Measurements from ENCODE around the gene EGLN3. TPM values are rescaled to one million over a fixed set of nuclear protein-coding genes. Genes with fewer than 3 reads are reported as not detected.
"Not testable (repeated sequence)": the region's sequence is repeated elsewhere in the genome, so short reads cannot be mapped to it uniquely, and the experiment has no call there.

EGLN3 gene
- total RNA-seq, 1 experiment from 2014 or later: 0.22 TPM

DNA sequence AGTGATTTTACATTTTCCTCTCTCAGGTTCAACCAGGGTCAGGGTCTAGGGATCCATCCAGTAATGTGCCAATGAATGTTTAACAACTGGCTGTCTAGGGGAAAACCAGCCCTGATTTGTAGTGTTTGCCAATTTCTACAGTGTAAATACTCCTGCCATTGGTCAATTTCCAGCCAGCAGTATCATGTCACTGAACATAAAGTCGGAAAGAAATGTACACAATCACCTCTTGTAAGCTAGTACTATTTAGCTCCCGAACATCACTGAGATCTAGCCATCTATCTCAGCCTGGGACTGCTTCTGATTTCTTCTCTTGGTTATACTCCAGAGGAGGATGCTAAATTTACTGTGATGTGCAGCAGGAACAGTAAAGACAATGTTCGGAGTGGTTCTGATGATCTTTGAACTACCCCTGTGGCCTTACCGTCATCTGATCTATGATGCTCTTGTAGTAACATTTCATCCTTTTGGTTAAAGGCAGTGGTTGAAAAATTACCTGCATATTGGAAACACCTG lies 36.7 kb upstream of the EGLN3 start:
- H2AFZ ChIP-seq (ENCODE audit: low read length): no peak overlapping the region
- H3K27me3 ChIP-seq (ENCODE audit: low read length): no peaks in the 10 kb centered on the region
- no peaks in the 10 kb centered on the region for H3K79me2 ChIP-seq (ENCODE audit: low read length)
- no peak overlapping the region for H3K27ac ChIP-seq (ENCODE audit: low read length)
- no peaks in the 10 kb centered on the region for H3K9me2 ChIP-seq (replicated peaks; ENCODE audit: insufficient read depth, low read length)
- no peaks in the 10 kb centered on the region for H3K4me1 ChIP-seq (ENCODE audit: low read length)
- no peaks in the 10 kb centered on the region for H4K20me1 ChIP-seq (ENCODE audit: insufficient read depth, low read depth, low read length)
- H3K36me3 ChIP-seq (ENCODE audit: insufficient read depth, low read length): no peaks in the 10 kb centered on the region
- no peak for DNase-seq
- H3K4me2 ChIP-seq (ENCODE audit: low read depth, low read length, poor library complexity, severe bottlenecking): no peak overlapping the region
- no peak overlapping the region for H3K9ac ChIP-seq (ENCODE audit: low read length)
- H3K9me3 ChIP-seq (ENCODE audit: low read length): no peaks in the 10 kb centered on the region
- H3K4me3 ChIP-seq (ENCODE audit: low read length): no peak overlapping the region

- Histone ChIP-seq H3K9ac (ENCODE audit: low read length) (no peak overlapping the region), H3K4me3 (ENCODE audit: low read length) (no peak overlapping the region), H4K20me1 (ENCODE audit: insufficient read depth, low read depth, low read length) (no peaks in the 10 kb centered on the region), H3K9me2 (replicated peaks; ENCODE audit: insufficient read depth, low read length) (no peaks in the 10 kb centered on the region), H3K9me3 (ENCODE audit: low read length) (no peaks in the 10 kb centered on the region), H3K79me2 (ENCODE audit: low read length) (no peaks in the 10 kb centered on the region), H3K27me3 (ENCODE audit: low read length) (no peaks in the 10 kb centered on the region), H3K4me1 (ENCODE audit: low read length) (no peaks in the 10 kb centered on the region), H2AFZ (ENCODE audit: low read length) (no peak overlapping the region), H3K36me3 (ENCODE audit: insufficient read depth, low read length) (no peaks in the 10 kb centered on the region), H3K4me2 (ENCODE audit: low read depth, low read length, poor library complexity, severe bottlenecking) (no peak overlapping the region), H3K27ac (ENCODE audit: low read length) (no peak overlapping the region)
- no peak for DNase-seq
These were observed 35.9 kb upstream of the EGLN3 start for GRCh38 chr14:33986804-33987203.

DNA sequence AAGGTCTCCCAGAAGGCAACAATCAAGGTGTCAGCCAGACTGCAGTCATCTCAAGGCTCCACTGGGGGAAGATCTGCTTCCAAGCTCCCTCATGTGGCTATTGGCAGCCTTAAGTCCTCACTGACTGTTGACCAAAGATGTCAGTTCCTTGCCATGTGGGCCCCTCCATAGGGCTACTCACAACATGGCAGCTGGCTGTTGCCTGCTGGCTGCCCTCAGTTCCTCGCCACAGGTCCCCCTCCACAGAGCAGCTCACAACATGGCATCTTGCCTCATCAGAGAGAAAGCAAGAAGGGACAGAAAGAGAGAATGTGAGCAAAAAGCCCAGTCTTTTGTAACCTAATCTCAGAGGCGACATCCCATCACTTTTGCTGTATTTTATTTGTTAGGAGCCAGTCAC lies 34.4 kb upstream of the EGLN3 start:
- Histone ChIP-seq H2AFZ (ENCODE audit: low read length) (no peak overlapping the region), H3K27me3 (ENCODE audit: low read length) (no peaks in the 10 kb centered on the region), H3K9ac (ENCODE audit: low read length) (no peak overlapping the region), H3K4me3 (ENCODE audit: low read length) (no peak overlapping the region), H4K20me1 (ENCODE audit: insufficient read depth, low read depth, low read length) (no peaks in the 10 kb centered on the region), H3K36me3 (ENCODE audit: insufficient read depth, low read length) (no peaks in the 10 kb centered on the region), H3K4me1 (ENCODE audit: low read length) (no peaks in the 10 kb centered on the region), H3K9me2 (replicated peaks; ENCODE audit: insufficient read depth, low read length) (no peaks in the 10 kb centered on the region), H3K79me2 (ENCODE audit: low read length) (no peaks in the 10 kb centered on the region), H3K27ac (ENCODE audit: low read length) (no peak overlapping the region), H3K9me3 (ENCODE audit: low read length) (no peaks in the 10 kb centered on the region), H3K4me2 (ENCODE audit: low read depth, low read length, poor library complexity, severe bottlenecking) (no peak overlapping the region)
- DNase-seq: no peak

GRCh38 chr14:33979613-33980276 lies 28.9 kb upstream of the EGLN3 start:
- Histone ChIP-seq H2AFZ (ENCODE audit: low read length) (no peak overlapping the region), H3K4me1 (ENCODE audit: low read length) (peaks cover 4% of the 10 kb centered on the region; the same call in 1 of the 2 replicates), H3K9ac (ENCODE audit: low read length) (no peak overlapping the region), H3K79me2 (ENCODE audit: low read length) (no peaks in the 10 kb centered on the region), H3K36me3 (ENCODE audit: insufficient read depth, low read length) (no peaks in the 10 kb centered on the region), H3K27ac (ENCODE audit: low read length) (no peak overlapping the region), H3K9me2 (replicated peaks; ENCODE audit: insufficient read depth, low read length) (no peaks in the 10 kb centered on the region), H3K4me2 (ENCODE audit: low read depth, low read length, poor library complexity, severe bottlenecking) (no peak overlapping the region), H3K4me3 (ENCODE audit: low read length) (no peak overlapping the region), H3K9me3 (ENCODE audit: low read length) (no peaks in the 10 kb centered on the region), H3K27me3 (ENCODE audit: low read length) (0 out of 2 replicates have a peak, but pooled peaks cover 2% of the 10 kb centered on the region), H4K20me1 (ENCODE audit: insufficient read depth, low read depth, low read length) (no peaks in the 10 kb centered on the region)
- no peak for DNase-seq

DNA sequence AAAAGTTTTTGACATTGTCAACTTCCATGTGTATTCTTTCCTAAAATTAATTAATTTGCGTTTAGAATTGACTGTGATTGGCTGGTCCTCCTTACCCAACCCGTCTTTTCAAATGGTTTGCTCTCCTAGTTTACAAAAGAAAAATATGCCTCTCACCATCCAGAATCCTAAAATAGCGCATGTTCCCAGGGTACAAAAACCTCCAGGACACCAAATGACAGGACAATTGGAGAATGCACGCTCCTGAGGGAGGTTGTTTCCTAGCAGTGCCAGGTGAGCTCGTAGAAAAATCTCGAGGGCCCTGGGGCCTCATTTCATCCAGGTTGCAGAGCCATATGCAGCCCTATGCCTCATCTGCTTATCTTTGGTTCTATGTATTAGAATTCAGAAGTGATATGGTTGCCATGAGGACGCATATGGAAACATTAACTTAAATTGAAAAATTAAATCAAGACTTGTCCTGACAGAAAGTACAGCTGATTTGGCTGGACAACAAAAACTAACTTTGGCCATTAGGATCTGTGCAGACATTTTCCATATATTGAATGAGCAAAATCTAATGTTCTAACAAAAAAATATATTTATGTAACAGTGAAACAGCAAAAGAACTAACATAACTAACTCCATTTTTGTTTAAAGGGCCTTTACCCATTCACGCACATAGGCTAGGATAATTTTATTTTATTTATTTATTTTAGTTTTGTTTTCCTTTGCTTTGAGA lies 28.2 kb upstream of the EGLN3 start:
- DNase-seq: no peak
- no peak overlapping the region for H3K27ac ChIP-seq (ENCODE audit: low read length)
- H3K4me2 ChIP-seq (ENCODE audit: low read depth, low read length, poor library complexity, severe bottlenecking): no peak overlapping the region
- no peak overlapping the region for H3K4me3 ChIP-seq (ENCODE audit: low read length)
- H2AFZ ChIP-seq (ENCODE audit: low read length): no peak overlapping the region
- 0 out of 2 replicates have a peak, but pooled peaks cover 2% of the 10 kb centered on the region for H3K27me3 ChIP-seq (ENCODE audit: low read length)
- H3K9ac ChIP-seq (ENCODE audit: low read length): no peak overlapping the region
- no peaks in the 10 kb centered on the region for H3K9me3 ChIP-seq (ENCODE audit: low read length)
- H3K9me2 ChIP-seq (replicated peaks; ENCODE audit: insufficient read depth, low read length): no peaks in the 10 kb centered on the region
- H3K36me3 ChIP-seq (ENCODE audit: insufficient read depth, low read length): no peaks in the 10 kb centered on the region
- no peaks in the 10 kb centered on the region for H3K79me2 ChIP-seq (ENCODE audit: low read length)
- peaks cover 4% of the 10 kb centered on the region; the same call in 1 of the 2 replicates for H3K4me1 ChIP-seq (ENCODE audit: low read length)
- H4K20me1 ChIP-seq (ENCODE audit: insufficient read depth, low read depth, low read length): no peaks in the 10 kb centered on the region

- Histone ChIP-seq H3K27me3 (ENCODE audit: low read length) (0 out of 2 replicates have a peak, but pooled peaks cover 2% of the 10 kb centered on the region), H2AFZ (ENCODE audit: low read length) (no peak overlapping the region), H3K4me2 (ENCODE audit: low read depth, low read length, poor library complexity, severe bottlenecking) (no peak overlapping the region), H3K9me3 (ENCODE audit: low read length) (no peaks in the 10 kb centered on the region), H3K36me3 (ENCODE audit: insufficient read depth, low read length) (no peaks in the 10 kb centered on the region), H3K79me2 (ENCODE audit: low read length) (no peaks in the 10 kb centered on the region), H3K27ac (ENCODE audit: low read length) (no peak overlapping the region), H4K20me1 (ENCODE audit: insufficient read depth, low read depth, low read length) (no peaks in the 10 kb centered on the region), H3K4me1 (ENCODE audit: low read length) (no peaks in the 10 kb centered on the region), H3K4me3 (ENCODE audit: low read length) (no peak overlapping the region), H3K9me2 (replicated peaks; ENCODE audit: insufficient read depth, low read length) (no peaks in the 10 kb centered on the region), H3K9ac (ENCODE audit: low read length) (no peak overlapping the region)
- no peak for DNase-seq
These were observed 21.8 kb upstream of the EGLN3 start for GRCh38 chr14:33972583-33973081.

DNA sequence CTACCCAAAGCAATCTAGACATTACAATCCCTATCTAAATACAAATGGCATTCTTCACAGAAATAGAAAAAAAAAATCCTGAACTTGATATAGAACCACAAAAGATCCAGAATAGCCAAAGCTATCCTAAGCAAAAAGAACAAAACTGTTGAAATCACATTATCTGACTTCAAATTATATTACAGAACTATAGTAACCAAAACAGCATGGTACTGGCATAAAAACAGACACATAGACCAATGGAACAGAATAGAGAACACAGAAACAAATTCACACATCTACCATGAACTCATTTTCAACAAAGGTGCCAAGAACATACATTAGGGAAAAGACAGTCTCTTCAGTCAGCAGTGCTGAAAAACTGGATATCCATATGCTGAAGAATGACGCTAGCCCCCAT lies 19.0 kb upstream of the EGLN3 start:
- not testable (repeated sequence) for H3K4me2 ChIP-seq (ENCODE audit: low read depth, low read length, poor library complexity, severe bottlenecking); H3K36me3 ChIP-seq (ENCODE audit: insufficient read depth, low read length); H3K27ac ChIP-seq (ENCODE audit: low read length); H3K27me3 ChIP-seq (ENCODE audit: low read length); H3K9me3 ChIP-seq (ENCODE audit: low read length); H3K79me2 ChIP-seq (ENCODE audit: low read length); H3K9me2 ChIP-seq (replicated peaks; ENCODE audit: insufficient read depth, low read length); H4K20me1 ChIP-seq (ENCODE audit: insufficient read depth, low read depth, low read length); H3K4me1 ChIP-seq (ENCODE audit: low read length); H3K9ac ChIP-seq (ENCODE audit: low read length); H3K4me3 ChIP-seq (ENCODE audit: low read length); H2AFZ ChIP-seq (ENCODE audit: low read length); DNase-seq

DNA sequence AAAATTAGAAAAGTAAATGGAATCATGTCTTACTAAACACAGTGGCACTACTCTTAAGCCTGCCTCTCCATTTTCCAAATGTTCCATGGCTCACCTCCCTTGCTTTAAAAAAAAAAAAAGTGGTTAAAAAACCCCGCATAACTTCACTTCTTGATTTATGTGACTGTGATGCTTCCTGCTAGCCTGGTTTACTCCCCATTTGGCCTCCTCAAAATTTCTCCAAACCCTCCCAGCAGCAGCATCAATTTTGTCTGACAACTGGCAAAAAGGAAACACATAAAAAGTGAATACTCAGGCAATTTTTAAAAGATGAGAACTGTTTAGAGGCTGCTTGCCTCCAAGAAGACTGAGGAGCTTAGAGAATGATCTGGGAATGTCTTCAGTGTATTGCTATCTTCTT lies 17.8 kb upstream of the EGLN3 start:
- no peak overlapping the region for H3K4me3 ChIP-seq (ENCODE audit: low read length)
- no peak overlapping the region for H2AFZ ChIP-seq (ENCODE audit: low read length)
- H3K27me3 ChIP-seq (ENCODE audit: low read length): no peaks in the 10 kb centered on the region

More for the DNA sequence above, 17.8 kb upstream of the EGLN3 start:
- no peaks in the 10 kb centered on the region for H3K4me1 ChIP-seq (ENCODE audit: low read length)
- no peak for DNase-seq
- H3K36me3 ChIP-seq (ENCODE audit: insufficient read depth, low read length): no peaks in the 10 kb centered on the region
- H3K27ac ChIP-seq (ENCODE audit: low read length): no peak overlapping the region
- H3K9me2 ChIP-seq (replicated peaks; ENCODE audit: insufficient read depth, low read length): no peaks in the 10 kb centered on the region
- H3K79me2 ChIP-seq (ENCODE audit: low read length): no peaks in the 10 kb centered on the region
- H3K4me2 ChIP-seq (ENCODE audit: low read depth, low read length, poor library complexity, severe bottlenecking): no peak overlapping the region
- no peak overlapping the region for H3K9ac ChIP-seq (ENCODE audit: low read length)
- no peaks in the 10 kb centered on the region for H3K9me3 ChIP-seq (ENCODE audit: low read length)
- no peaks in the 10 kb centered on the region for H4K20me1 ChIP-seq (ENCODE audit: insufficient read depth, low read depth, low read length)
